HL-60 (cell line): ENCODE data around the gene PPP1R9A.

Experiments used
- DNase-seq, 2 experiments: peaks; one replicate each; pipeline ENCODE4 v3.0.0-alpha.2; 2010 to 2020; ENCODE audit warnings: low read depth in 1 of 2, low spot score in 1 of 2
- H3K27ac ChIP-seq: fragments of 250-450 bp; sonication (Bioruptor Pico); replicated peaks from 2 replicates; pipeline ENCODE4 v1.5.1; 2020; ENCODE audit warnings: mild to moderate bottlenecking, moderate library complexity
- H3K27me3 ChIP-seq: fragments of 250-450 bp; sonication (Bioruptor Pico); 2 replicates; pipeline ENCODE4 v1.5.1; 2021; ENCODE audit warnings: mild to moderate bottlenecking, moderate library complexity; ENCODE audit not compliant: insufficient read depth, poor library complexity, severe bottlenecking
- H3K4me3 ChIP-seq: replicated peaks from 2 replicates; pipeline ENCODE4 v1.5.1; 2011; ENCODE audit warnings: mild to moderate bottlenecking, control low read depth, low read length; ENCODE audit not compliant: insufficient read depth
- GABPA ChIP-seq: IDR thresholded peaks from 2 replicates; pipeline ENCODE4 v1.6.1; 2012; ENCODE audit warnings: low read depth
- POLR2AphosphoS5 ChIP-seq: IDR thresholded peaks from 2 replicates; pipeline ENCODE4 v1.6.1; 2012; ENCODE audit warnings: low read depth
- SPI1 ChIP-seq: IDR thresholded peaks from 2 replicates; pipeline ENCODE4 v1.6.1; 2012; ENCODE audit warnings: low read depth, mild to moderate bottlenecking, borderline replicate concordance
- TF ChIP-seq, protein P1 (sequence below): IDR thresholded peaks from 2 replicates; pipeline ENCODE4 v1.6.1; 2012; ENCODE audit warnings: low read depth; ENCODE audit not compliant: insufficient replicate concordance
- TF ChIP-seq, protein P2 (sequence below): IDR thresholded peaks from one replicate; pipeline ENCODE4 v1.5.1; 2011; ENCODE audit warnings: low read length, control low read depth, inconsistent platforms; ENCODE audit not compliant: insufficient read depth

Gene PPP1R9A

DNA sequence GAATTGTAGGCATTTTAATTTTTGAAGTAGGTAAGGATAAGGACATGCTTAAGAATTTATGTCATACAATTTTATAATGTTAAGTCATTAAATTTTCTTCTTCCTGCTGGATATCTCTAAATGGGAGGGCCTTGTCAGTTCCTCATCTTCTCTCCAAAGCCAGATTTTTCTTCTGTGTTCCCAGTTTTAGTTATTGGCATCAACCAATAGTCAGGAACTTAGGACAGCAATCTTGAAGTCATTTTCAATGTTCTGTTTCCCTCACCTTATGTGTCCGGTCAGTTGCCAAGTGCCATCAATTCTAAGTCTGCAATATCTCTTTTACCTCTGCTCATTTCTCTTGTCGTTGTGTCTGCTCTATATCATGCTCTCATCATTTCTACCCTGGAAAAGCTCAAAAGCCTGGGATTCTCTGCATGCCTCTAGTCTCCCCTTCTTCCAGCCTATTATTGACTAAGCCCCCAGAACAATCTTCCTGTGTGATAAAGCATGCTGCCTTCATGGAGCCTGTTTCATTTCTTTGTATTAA lies 145.2 kb downstream of the PPP1R9A start:
- no peak for DNase-seq
- no peak for TF ChIP-seq SPI1
- no peak for TF ChIP-seq POLR2AphosphoS5
- no peak for TF ChIP-seq GABPA
- TF ChIP-seq, protein P1, sequence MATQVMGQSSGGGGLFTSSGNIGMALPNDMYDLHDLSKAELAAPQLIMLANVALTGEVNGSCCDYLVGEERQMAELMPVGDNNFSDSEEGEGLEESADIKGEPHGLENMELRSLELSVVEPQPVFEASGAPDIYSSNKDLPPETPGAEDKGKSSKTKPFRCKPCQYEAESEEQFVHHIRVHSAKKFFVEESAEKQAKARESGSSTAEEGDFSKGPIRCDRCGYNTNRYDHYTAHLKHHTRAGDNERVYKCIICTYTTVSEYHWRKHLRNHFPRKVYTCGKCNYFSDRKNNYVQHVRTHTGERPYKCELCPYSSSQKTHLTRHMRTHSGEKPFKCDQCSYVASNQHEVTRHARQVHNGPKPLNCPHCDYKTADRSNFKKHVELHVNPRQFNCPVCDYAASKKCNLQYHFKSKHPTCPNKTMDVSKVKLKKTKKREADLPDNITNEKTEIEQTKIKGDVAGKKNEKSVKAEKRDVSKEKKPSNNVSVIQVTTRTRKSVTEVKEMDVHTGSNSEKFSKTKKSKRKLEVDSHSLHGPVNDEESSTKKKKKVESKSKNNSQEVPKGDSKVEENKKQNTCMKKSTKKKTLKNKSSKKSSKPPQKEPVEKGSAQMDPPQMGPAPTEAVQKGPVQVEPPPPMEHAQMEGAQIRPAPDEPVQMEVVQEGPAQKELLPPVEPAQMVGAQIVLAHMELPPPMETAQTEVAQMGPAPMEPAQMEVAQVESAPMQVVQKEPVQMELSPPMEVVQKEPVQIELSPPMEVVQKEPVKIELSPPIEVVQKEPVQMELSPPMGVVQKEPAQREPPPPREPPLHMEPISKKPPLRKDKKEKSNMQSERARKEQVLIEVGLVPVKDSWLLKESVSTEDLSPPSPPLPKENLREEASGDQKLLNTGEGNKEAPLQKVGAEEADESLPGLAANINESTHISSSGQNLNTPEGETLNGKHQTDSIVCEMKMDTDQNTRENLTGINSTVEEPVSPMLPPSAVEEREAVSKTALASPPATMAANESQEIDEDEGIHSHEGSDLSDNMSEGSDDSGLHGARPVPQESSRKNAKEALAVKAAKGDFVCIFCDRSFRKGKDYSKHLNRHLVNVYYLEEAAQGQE: no peak
- TF ChIP-seq, protein P2, sequence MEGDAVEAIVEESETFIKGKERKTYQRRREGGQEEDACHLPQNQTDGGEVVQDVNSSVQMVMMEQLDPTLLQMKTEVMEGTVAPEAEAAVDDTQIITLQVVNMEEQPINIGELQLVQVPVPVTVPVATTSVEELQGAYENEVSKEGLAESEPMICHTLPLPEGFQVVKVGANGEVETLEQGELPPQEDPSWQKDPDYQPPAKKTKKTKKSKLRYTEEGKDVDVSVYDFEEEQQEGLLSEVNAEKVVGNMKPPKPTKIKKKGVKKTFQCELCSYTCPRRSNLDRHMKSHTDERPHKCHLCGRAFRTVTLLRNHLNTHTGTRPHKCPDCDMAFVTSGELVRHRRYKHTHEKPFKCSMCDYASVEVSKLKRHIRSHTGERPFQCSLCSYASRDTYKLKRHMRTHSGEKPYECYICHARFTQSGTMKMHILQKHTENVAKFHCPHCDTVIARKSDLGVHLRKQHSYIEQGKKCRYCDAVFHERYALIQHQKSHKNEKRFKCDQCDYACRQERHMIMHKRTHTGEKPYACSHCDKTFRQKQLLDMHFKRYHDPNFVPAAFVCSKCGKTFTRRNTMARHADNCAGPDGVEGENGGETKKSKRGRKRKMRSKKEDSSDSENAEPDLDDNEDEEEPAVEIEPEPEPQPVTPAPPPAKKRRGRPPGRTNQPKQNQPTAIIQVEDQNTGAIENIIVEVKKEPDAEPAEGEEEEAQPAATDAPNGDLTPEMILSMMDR: no peak
- Histone ChIP-seq H3K27me3 (no peaks in the 10 kb centered on the region), H3K4me3 (no peak overlapping the region), H3K27ac (no peak overlapping the region)

DNA sequence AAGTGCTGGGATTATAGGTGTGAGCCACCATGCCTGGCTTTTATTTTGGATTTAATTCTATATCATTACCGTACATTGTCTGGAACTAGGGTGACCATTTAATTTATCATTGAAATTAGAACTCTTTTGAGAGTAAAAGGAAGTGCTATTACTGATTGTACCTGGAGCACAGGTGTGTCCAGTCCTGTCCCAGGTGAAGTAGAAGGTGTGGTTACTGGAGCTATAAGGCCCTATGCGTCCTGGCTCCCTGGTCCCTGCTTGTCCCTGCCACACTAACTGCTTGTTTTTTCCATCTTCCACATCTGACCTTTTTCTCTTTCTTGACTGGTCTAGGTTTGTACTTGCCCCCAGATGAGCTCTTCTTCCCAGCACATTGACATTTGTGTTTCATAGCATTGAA lies 147.0 kb downstream of the PPP1R9A start:
- TF ChIP-seq POLR2AphosphoS5 (no peak), SPI1 (no peak), GABPA (no peak)
- TF ChIP-seq, protein P2: no peak
- TF ChIP-seq, protein P1: no peak
- Histone ChIP-seq H3K4me3 (no peak overlapping the region), H3K27ac (no peak overlapping the region), H3K27me3 (no peaks in the 10 kb centered on the region)
- DNase-seq: no peak

DNA sequence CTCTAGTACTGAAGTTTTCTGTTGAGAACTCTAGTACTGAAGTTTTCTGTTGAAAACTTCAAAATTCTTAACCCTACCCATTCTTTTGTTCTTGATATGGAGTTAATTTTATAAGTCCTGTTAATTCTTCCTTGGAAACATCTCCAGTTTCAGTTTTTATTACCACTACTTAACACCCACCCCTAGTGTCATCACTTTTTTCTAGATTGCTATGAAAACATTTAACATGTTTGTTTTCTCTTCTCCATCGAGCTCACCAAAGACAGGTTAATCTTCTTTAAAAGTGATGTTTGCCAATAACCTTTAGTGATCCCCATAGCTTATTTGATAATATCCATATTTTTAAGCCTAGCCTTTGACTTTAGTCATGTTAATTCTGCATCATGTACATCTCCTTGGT lies 147.9 kb downstream of the PPP1R9A start:
- no peak for DNase-seq
- H3K27ac ChIP-seq: no peak overlapping the region
- TF ChIP-seq SPI1 (no peak), POLR2AphosphoS5 (no peak)
- no peaks in the 10 kb centered on the region for H3K27me3 ChIP-seq
- no peak overlapping the region for H3K4me3 ChIP-seq

DNA sequence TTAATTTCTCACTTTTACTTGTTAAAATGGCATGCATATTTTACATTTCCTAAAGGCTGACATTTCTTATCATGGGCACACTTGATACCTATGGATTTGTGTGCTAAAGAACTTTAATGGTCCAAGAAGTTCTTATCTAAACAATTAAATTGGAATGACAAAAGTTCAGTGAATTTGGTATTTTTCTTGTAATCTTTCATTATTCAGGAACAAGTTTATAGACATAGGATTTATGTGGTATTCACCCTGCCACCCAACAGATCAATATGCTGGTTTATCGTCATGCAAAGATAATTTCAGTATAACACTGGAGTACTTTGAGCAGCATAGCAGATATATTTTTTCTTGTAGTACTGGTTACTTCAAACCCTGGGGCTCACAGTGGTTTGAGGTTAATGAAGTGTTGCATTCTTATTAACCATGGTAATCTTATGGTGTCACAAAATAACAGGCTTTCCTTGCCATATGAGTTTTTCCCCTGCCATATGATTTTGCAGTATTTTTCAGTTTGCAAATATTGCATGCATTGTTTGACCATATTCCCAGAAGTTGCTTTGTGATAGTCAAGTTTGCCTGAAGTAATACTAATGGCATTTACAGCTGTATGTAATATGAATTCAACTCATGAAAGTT lies 148.8 kb downstream of the PPP1R9A start:
- Histone ChIP-seq H3K27me3 (no peaks in the 10 kb centered on the region), H3K27ac (no peak overlapping the region), H3K4me3 (no peak overlapping the region)
- TF ChIP-seq, protein P1: no peak
- no peak for TF ChIP-seq SPI1
- TF ChIP-seq GABPA: no peak
- no peak for TF ChIP-seq POLR2AphosphoS5
- TF ChIP-seq, protein P2: no peak
- no peak for DNase-seq
